ENCODE measurements around the gene E2F4.
A peak's percentile ranks its signal among the peaks of the same experiment; 100 is the strongest.

Gene E2F4

DNA sequence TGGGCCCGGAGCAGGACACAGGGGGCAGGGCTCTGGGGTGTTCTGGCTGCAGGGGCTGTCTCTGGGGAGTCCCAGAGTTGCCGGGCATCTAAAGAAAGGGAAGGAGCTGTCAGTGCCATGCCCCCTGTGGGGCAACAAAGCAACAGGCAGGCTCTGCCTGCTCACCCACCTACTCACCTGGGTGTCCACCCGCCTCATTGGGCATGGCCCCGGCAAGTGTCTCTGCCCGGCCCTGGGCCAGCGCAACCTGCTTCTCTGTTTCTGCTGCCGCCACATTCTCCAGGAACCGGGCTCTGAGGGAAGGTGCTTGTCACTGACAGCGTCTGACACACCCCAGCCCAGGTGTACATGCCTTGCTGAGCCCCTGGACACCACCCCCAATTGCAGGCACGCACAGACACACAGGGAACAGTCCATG lies 42.2 kb downstream of the E2F4 start:
- DNase-seq (ENCODE audit: low read depth, low spot score), result no peak

DNA sequence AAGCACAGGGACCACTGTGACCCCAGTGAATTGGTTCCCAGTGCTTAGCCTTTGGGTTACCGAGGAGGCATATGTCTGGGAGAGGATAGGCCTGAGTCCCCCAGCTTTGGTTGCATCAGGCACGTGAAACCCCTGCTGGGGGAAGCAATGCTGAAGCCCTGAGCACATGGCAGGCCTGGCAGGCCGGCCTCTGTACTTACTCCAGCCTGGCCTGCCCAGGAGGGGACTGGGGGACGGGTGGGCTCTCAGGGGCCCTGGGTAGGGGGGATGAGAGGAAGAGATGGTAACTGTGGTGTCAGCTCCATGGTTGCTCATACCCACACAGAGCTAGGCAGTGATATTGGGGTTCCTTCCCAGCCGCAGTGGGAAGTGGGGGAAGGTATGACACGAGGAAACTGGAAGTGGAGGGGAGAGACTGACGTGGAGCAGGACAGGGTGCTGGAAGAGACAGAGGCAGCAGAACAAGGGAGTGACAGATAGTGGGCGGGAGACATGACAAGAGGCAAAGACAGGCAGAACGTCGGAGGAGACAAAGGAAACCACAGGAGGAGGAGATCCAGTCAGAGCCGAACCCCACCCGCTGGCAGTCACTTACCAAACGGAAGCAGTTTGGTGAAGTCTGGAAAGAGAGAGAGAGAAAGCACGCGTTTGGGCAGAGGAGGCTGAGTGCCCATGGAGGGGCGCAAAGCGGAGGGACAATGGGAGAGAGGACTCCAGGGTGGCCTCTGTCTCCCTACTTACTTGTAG lies 44.0 kb downstream of the E2F4 start:
- DNase-seq (ENCODE audit: low read depth, low spot score), result no peak

DNA sequence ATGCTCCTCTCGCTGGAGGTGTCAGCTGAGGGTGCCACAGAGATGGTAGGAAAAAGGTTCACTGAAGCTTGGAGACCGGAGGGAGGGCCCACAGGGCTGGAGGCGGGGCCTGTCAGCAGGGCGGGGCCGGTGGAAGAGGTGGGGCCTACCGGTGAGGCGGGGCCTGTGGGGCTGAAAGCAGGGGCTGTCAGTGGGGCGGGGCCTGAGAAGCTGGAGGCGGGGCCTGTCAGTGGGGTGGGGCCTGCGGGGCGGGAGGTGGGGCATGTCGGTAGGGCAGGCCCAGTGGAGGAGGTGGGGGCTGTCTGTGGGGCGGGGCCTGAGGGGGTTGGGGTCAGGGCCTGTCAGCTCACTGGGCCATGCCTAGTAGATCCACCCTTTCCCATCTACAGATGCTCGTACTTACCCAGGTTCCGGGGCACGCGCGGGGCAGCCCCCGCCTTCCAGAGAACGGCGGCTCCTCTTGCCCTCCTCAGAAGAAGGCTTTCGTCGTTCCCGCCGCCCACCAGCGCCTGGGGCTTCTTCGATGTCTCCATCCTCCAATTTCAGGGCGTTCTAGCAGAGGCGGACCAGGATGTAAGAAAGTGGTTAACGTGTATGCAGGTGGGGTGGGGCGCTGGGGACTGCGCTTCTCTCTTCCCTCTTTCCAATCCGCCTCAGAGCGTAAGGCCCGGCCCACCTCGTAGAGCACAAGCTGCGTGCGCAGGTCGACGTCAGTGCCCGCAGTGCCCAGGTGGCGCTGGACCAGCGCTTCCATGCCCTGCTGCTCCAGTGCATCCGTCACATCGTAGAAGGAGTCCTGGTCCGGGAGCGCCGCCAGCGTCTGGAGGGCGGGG lies 44.8 kb downstream of the E2F4 start:
- DNase-seq (ENCODE audit: low read depth, low spot score), result peak; percentile 55

DNA sequence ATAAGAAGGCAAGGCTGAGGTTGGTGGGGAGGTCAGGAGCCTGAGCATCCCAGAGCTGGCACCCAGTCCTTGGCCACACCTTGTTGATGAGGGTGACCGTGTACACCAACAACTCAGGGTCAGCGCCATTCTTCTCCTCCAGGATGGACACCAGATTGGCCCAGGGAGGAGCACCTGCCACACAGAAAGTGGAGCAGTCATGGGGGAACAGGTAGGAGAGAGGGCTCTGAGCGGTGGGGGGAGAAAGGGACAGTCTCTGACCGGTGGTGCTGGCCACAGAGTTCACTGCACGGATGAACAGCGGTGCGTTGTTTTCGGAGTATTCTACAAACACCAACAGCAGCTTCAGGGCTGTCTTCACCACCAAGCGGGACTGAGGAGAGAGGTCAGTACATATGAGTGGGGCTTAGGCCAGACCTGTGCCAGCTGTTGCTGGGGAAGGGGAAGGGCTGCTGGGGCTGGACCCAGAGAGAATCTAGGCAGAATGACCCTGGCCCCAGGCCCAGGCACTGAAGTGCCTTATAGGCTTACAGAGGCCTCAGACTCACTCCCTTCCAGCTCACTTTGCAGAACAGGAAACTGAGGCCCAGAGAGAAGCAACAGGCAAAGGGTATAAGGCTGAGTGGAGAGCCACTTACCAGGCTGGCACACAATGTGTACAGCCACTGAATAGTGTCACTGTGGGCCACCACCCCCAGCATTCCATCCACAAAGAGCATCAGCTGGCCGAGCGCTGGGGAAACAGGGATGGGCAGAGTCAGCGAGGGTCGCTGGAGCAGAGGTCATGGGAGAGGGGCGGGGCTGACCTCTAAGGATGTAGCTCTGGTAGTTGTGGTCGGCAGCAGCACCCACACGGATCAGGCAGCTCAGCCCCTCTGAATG lies 45.7 kb downstream of the E2F4 start:
- DNase-seq (ENCODE audit: low read depth, low spot score), result no peak

DNA sequence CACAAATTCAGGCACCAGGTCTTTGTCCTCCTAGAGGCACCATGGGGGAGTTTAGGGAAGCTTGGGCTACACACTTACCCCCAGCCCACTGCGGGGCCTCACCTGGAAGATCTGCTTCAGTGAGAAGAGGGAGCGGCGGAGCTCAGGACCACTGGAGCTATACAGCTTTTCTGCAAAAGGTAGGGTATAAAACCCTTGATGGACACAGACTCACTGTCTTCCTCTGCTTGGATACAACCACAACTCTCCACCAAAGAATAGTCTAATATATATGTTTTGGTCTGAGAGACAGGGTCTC lies 46.3 kb downstream of the E2F4 start:
- no peak for DNase-seq (ENCODE audit: low read depth, low spot score)

DNA sequence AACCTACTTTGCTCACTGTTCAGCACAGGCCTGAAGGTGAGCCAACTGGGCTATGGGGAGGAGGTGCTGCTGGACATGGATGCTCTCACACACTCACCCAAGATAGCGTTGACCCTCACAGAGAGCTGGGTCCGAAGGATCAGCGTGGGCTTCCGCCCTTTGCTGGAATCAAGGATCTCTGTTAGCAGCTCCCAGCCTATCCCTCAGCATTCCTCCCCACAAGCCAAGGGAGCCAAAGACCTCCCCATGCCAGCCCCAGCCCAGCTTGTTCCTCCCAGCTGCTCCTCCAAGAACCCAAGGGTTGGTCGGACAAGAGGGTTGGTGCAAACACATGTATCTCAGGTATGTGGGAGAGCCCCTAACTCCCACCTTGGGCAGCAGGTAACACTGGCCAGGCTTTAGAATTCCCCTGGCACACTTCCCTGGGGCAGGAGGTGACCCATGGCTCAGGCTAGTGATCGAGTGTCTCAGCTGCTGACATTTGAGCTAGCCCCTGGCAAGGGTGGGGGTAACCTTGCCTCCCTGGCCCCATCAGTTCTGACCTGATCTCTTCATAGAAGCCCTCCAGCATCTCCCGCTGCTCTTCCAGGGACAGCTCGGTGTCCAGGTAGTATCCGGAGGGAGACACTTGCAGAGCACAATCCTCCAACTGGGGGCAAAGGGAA lies 47.0 kb downstream of the E2F4 start:
- no peak for DNase-seq (ENCODE audit: low read depth, low spot score)

DNA sequence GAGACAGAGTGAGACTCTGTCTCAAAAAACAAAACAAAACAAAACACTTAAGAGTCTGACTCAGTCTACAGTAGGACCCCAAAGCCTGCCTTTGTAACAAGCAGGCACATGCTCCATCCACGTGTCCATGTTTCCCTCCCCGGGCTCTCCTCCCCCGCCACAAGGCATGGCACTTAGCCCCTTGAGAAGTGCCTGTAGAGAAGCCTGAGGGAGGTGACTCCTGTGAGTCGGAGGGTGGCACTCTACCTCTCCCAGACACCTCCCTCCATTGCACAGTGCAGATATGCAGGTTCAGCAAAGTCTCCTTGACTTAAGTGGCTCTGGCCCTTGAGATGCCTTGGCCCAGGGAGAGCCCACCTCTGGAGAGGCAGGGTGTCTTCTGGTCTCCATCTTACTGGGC lies 48.6 kb downstream of the E2F4 start:
- peak; percentile 34 for DNase-seq (ENCODE audit: low read depth, low spot score)

DNA sequence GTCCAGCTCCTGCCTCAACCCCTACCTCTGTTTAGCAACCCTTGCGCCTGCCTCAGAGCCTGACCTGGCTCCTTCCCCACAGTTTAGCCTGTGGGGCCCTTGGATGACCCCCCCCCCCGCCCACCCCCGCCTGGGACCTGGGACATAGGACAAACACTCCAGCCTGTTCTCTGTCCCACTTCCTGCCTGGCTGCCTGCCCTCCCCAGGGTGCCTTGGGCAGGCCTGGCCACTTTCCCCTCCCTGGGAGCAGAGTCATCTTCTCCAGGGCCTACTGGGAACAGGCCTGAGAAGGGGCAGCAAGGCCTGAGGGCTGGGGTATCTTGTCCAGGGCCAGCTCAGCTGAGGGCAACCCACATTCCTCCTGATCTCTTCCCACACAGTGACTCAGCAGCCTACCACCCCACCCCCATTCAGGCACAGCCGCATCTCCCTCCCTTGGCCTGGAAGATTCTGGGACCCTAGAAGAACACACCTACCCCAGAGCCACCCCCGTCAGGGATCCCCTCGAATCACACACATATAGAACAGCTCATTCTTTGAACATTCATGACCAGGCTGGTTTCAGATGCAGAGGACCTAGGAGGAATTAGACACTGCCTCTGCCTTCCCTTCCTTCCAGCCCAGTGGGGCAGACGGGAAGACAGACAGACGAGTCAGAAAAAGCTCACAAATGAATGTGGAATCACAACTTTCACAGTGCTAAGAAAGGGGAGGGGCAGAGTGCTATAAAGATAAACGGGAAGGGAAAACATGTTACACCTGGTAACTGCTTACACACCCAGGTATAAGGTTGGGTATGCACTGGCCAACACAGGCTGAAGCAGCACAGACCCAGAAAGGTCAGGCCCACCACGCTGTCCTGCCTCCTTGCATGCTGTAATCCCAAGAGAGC lies 49.3 kb downstream of the E2F4 start:
- DNase-seq (ENCODE audit: low read depth, low spot score), result peak; percentile 77

DNA sequence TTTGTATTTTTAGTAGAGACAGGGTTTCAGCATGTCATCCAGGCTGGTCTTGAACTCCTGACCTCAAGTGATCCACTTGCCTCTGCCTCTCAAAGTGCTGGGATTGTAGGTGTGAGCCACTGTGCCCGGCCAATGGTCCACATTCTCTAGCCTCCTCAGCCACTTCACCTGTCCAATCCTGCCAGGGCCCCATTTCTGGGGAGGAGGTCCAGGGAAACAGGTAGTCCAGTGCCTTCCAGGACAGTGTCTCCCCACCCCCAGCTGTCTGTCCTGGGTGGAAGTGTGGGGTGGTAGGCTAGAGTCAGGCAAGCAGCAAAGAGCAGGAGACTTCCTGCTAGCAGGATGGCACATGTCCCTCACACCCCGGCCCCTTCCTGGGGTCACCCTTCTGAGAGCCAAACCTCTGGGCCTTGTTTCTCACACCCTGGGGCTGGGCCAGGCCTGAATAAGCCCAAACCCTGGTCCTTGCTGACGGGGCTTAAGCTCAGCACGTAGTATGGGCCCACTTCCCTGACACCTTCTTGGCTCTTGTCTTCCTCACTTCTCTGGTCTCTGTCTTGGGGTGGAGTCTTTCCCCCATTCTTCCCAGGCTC lies 50.3 kb downstream of the E2F4 start:
- DNase-seq (ENCODE audit: low read depth, low spot score), result no peak

DNA sequence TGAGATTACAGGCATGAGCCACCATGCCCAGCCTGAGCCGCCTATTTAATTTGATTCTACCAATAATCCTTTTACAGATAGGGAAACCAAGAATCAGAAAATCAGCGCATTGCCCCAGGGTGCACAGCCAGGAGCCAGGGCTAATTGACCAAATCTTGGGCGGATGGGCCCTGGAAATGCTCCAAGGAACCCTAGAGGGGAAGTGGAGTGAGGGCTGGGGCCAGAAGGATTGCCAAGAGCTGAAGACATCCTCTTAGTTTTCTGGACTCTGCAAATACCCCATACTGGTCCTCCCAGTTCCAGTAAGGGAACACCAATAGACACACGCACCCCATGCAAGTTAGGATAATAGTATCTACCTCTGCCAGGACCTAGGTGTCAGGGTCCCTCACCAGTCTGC lies 51.5 kb downstream of the E2F4 start:
- no peak for DNase-seq (ENCODE audit: low read depth, low spot score)

DNA sequence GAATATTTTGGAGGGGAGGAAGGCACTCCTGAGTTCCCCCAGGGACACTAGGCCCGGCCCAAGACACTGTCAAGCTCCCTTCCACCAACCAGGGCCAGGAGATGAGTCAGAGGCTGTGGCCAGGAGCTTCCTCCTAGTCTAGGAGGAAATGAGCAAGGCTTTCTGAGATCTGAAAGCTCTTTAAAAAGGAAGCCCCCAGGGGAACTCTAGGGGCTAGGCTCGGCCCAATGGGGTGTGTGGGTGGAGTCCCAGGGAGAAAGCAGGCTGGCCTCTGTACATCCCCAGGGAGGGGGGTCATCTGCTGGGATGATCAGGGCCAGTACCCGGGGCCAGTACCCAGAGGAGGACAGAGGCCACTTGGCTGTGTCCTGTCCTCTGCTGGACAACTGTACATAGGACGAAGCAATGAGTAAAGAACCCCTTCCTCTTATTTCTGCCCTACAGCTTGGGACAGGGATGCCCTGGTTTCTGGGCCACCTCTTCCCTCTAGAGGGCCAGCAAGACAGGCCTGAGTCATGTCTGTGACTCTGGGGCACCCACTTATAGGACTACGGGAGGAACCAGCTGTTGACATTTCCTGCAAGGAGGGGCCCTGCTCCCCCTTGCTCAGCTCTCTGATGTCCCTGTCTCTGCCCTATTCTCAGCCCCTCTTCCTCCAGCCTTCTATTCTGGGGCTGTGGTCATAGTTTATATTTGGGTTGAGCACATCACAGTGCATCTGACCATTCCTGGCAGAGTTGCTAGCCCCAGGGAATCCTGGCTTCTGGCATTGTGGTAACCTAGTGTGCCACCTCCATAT lies 52.6 kb downstream of the E2F4 start:
- peak; percentile 55 for DNase-seq (ENCODE audit: low read depth, low spot score)

DNA sequence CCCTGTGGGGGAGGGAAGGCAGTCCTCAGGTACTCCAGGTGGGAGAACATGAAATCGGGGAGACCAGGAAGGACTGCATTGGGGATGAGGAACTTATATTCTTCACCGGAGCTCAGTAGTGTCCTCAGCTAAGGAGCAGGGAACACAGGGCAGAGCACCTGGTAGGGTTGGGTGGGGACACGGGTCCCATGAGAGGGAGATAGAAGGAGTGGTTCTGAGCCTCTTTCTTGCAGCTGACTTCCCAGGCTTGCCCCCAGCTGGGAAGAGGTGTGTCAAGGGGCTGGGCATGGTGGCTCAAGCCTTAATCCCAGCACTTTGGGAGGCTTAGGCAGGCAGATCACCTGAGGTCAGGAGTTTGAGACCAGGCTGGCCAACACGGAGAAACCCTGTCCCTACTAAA lies 53.2 kb downstream of the E2F4 start:
- DNase-seq (ENCODE audit: low read depth, low spot score), result no peak

DNA sequence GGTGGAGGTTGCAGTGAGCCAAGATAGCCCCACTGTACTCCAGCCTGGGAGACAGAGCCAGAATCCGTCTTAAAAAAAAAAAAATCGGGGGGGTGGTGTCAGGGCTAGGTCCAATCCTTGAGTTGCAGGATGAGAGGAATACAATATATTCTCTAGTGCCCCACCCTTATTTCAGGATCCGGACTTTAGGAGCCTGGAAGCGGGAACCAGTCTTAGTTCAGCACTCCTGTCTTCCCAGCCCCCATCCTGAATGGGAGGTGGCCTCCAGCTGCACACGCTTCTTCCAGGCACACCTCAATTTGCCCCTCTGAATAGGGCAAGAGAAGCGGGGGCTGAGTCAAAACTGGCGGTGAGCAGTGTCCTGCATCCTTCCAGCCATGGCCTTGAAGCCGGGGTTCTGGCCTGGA lies 53.7 kb downstream of the E2F4 start:
- no peak for DNase-seq (ENCODE audit: low read depth, low spot score)

DNA sequence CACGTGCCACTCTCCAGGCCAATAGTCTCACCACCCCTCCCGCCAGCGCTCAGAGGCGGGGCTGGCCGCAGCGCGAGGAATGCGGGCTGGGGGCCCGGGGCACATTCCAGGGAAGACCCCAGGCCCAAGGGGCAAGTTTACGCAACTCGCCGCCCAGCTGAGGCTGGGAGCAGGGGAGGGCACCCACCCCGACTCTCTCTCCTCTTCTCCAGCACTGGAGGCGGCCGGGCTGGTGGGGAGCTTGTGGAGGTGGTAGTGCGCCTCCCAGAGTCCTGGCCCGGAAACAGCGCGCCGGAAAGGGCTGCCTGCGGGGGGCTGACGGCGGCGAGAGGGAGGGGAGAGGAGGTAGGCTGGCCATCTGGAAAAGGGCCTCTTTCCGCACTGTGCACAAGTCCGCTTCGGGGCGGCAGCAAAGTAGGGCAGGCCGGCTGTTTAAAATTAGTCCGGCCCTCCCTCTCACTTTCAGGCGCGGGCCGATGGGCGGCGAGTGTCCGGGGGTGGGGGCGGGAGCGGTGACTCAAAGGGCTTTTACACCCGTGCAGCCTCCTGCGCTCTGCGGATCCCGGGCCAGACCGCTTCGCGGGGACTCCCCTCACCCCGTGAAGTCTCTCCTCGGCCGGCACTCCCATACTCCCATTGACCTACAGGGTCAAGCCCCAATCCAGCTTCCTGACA lies 54.3 kb downstream of the E2F4 start:
- DNase-seq (ENCODE audit: low read depth, low spot score), result peak; percentile 91

DNA sequence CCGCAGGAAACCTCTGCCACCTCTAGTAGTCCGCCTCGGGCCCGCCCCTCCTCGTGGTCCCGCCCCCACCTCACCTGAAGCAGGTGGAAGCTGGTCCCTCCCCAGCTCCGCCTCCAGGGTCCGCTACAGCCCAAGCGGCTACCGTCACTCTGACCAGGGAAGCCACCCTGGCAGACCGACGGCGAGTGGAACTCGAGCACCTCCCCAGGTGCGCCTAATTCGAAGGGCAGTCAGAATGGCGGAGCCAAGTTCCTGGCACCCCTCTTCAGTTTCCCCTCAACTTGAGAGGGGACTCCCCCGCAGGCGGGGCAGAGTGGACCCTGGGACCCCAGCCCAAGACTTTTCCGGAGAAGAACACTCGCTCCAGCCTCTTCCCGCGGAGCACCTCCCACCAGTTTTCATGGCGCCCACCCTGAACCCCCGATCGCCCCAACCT lies 54.8 kb downstream of the E2F4 start:
- DNase-seq (ENCODE audit: low read depth, low spot score), result peak; percentile 47

DNA sequence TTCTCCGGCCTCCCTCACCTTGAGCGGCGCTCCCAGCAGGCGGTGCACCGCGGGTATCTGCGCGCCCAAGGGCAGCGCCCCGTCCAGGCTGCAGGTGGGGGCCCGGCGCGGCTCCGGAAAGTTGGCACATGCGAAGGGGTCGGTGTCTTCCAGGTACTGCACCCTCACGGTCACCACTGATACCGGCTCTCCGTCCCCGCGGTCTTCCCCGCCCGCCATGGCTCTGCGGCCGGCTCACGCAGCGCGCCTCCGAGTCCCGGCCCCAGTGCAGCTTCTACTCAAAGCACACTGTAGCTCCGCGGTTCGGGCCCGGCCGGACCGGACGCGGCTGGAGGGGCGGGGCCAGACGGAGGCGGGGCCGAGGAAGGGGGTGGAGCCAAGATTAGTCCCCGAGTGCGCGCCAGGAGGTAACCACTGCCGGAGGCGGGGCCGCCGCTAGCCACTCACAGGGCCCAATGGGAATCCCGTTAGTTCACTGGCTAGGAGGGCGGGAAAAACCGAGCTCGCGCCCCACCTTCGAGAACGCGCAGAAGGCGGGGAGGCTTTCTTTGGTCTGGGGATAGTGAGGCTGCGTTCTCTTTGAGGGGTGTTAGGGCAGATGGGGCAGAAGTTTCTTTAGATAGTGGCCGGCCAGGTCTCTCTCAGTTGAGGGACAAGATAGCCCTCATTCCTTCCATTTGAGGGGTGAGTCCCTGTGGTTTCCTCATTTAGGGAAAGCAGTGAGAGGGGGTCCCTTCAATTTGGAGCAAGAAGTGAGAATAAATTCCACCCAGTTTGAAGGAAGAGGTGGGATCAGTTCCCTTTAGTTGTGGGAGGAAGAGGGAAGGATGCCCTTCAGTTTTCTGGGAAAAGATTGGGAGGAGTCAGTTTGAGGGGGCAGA lies 55.5 kb downstream of the E2F4 start, which contains the start of gene FHOD1:
TSS of gene FHOD1 (minus strand) at position 290 of the 881 bp plus-strand sequence. CDS start at position 219, 71 bp downstream.
- DNase-seq (ENCODE audit: low read depth, low spot score), result peak; percentile 97

DNA sequence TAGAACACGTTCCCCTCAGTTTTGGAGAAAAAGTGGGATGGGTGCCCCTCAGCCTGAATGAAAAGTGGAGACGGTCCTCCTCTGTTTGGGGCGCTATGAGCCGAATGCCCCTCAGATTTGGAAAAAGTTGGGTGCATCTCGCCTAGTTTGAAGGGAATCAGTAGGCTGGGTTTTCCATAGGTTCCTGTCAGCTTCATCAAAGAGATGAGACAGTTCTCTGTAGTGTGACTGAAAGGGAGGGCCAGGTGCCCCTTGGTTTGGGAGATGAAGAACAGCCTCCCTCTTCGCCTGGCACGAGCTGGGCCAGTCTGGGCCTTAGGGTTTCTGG lies 56.1 kb downstream of the E2F4 start:
- DNase-seq (ENCODE audit: low read depth, low spot score), result no peak

All from astrocyte of the hippocampus (primary cell).